Ishikawa (cell line): ENCODE results near the gene COMMD10.

Experiments
- CEBPB ChIP-seq: IDR thresholded peaks from 2 replicates; pipeline ENCODE4 v1.6.1; 2012
- CREB1 ChIP-seq: IDR thresholded peaks from 2 replicates; pipeline ENCODE4 v1.6.1; 2012; ENCODE audit warnings: low read depth
- EGR1 ChIP-seq: IDR thresholded peaks from 2 replicates; pipeline ENCODE4 v1.6.1; 2012
- EP300 ChIP-seq: IDR thresholded peaks from 2 replicates; pipeline ENCODE4 v1.6.1; 2012; ENCODE audit warnings: borderline replicate concordance
- MAX ChIP-seq: IDR thresholded peaks from 2 replicates; pipeline ENCODE4 v1.6.1; 2012
- NFIC ChIP-seq: IDR thresholded peaks from 2 replicates; pipeline ENCODE4 v1.6.1; 2012
- RAD21 ChIP-seq: IDR thresholded peaks from 2 replicates; pipeline ENCODE4 v1.6.1; 2012; ENCODE audit warnings: low read depth
- REST ChIP-seq: IDR thresholded peaks from 2 replicates; pipeline ENCODE4 v1.6.1; 2012; ENCODE audit warnings: low read depth, mild to moderate bottlenecking
- TAF1 ChIP-seq: IDR thresholded peaks from 2 replicates; pipeline ENCODE4 v1.6.1; 2012; ENCODE audit warnings: low read depth, mild to moderate bottlenecking
- TCF12 ChIP-seq: IDR thresholded peaks from 2 replicates; pipeline ENCODE4 v1.6.1; 2012; ENCODE audit warnings: low read depth
- TEAD4 ChIP-seq: IDR thresholded peaks from 2 replicates; pipeline ENCODE4 v1.6.1; 2012
- USF1 ChIP-seq: IDR thresholded peaks from 2 replicates; pipeline ENCODE4 v1.6.1; 2012

Gene COMMD10

GRCh38 chr5:116115163-116115562 is 30.3 kb downstream of the COMMD10 start:
- TF ChIP-seq USF1 (no peak), EGR1 (no peak), CREB1 (no peak), TEAD4 (no peak), REST (no peak), TCF12 (no peak), CEBPB (no peak)

GRCh38 chr5:116130471-116130870 is 45.6 kb downstream of the COMMD10 start:
- TF ChIP-seq TAF1 (no peak), RAD21 (no peak), TEAD4 (no peak)

- TF ChIP-seq CREB1 (no peak), REST (no peak)
Measured at GRCh38 chr5:116130976-116131375, 46.2 kb downstream of the COMMD10 start.

- peak; percentile 72 for TF ChIP-seq CEBPB
- TF ChIP-seq TCF12: no peak
Measured at GRCh38 chr5:116133281-116133680, 48.5 kb downstream of the COMMD10 start.

- no peak for TF ChIP-seq MAX
- no peak for TF ChIP-seq RAD21
- no peak for TF ChIP-seq USF1
- no peak for TF ChIP-seq CREB1
Measured at GRCh38 chr5:116135344-116135743, 50.5 kb downstream of the COMMD10 start.

- TF ChIP-seq EGR1 (no peak), TAF1 (no peak), CREB1 (no peak), REST (no peak), TCF12 (no peak), EP300 (no peak), MAX (no peak), CEBPB (no peak), RAD21 (peak; percentile 80)
Measured at GRCh38 chr5:116137544-116138378, 52.9 kb downstream of the COMMD10 start.

- TF ChIP-seq TAF1 (no peak), NFIC (no peak), EGR1 (no peak), CREB1 (no peak)
Measured at GRCh38 chr5:116142495-116142894, 57.7 kb downstream of the COMMD10 start.
